OCI-LY7 (cell line): Measurements from ENCODE around the gene BLACAT1. TPM values are rescaled to one million over a fixed set of nuclear protein-coding genes. Genes with fewer than 3 reads are reported as not detected.
"Not testable (repeated sequence)": the region's sequence is repeated elsewhere in the genome, so short reads cannot be mapped to it uniquely, and the experiment has no call there.

ENCODE experiments used
- BruUV-seq: library from RNA; stranded (reverse); fragments of 400-500 nt; replicated peaks from 2 replicates; lab custom pipeline; 2021; lab: Mats Ljungman, UMichigan
- CTCF ChIA-PET: fragments of 300-600 bp; sonication (Branson Sonifier 250); formaldehyde crosslinking; loops from one replicate; lab custom pipeline; 2022; ENCODE audit warnings: antibody characterized with exemption; ENCODE audit not compliant: unreplicated experiment; lab: Charles Lee
- POLR2A ChIA-PET: fragments of 300-600 bp; sonication (Branson Sonifier 250); formaldehyde crosslinking; loops from one replicate; lab custom pipeline; 2022; ENCODE audit warnings: antibody characterized with exemption; lab: Charles Lee
- DNase-seq: peaks from one replicate; pipeline ENCODE4 v3.0.0-alpha.2; 2015; ENCODE audit warnings: low spot score
- H2AFZ ChIP-seq: fragments of 200-600 bp; sonication (generic), shearing (Covaris generic); 2 replicates; pipeline ENCODE4 v1.6.1; 2014; ENCODE audit warnings: mild to moderate bottlenecking, antibody characterized with exemption, low read length, moderate library complexity
- H3K27ac ChIP-seq: fragments of 200-600 bp; sonication (generic); 2 replicates; pipeline ENCODE4 v1.5.1; 2014; ENCODE audit warnings: mixed run types, low read depth, mild to moderate bottlenecking, moderate library complexity, low read length, inconsistent platforms; ENCODE audit not compliant: poor library complexity, severe bottlenecking
- H3K36me3 ChIP-seq: fragments of 200-600 bp; sonication (generic); 2 replicates; pipeline ENCODE4 v1.6.1; 2014; ENCODE audit warnings: mild to moderate bottlenecking, antibody characterized with exemption, low read length, moderate library complexity, mixed read lengths; ENCODE audit not compliant: insufficient read depth
- H3K4me1 ChIP-seq: fragments of 200-600 bp; sonication (generic); 2 replicates; pipeline ENCODE4 v1.5.1; 2014; ENCODE audit warnings: mild to moderate bottlenecking, low read length; ENCODE audit not compliant: insufficient read depth, poor library complexity, severe bottlenecking
- H3K4me2 ChIP-seq: fragments of 200-600 bp; sonication (generic); 2 replicates; pipeline ENCODE4 v1.6.1; 2014; ENCODE audit warnings: mild to moderate bottlenecking, low read length
- H3K4me3 ChIP-seq: fragments of 200-600 bp; sonication (generic); 2 replicates; pipeline ENCODE4 v1.5.1; 2014; ENCODE audit warnings: mild to moderate bottlenecking, low read depth, low read length; ENCODE audit not compliant: poor library complexity, severe bottlenecking
- H3K79me2 ChIP-seq: fragments of 200-600 bp; sonication (generic); 2 replicates; pipeline ENCODE4 v1.6.1; 2016; ENCODE audit warnings: low read depth, mild to moderate bottlenecking, low read length, moderate library complexity, mixed read lengths; ENCODE audit not compliant: insufficient read depth
- H3K9me2 ChIP-seq: fragments of 200-600 bp; sonication (generic); 2 replicates; pipeline ENCODE4 v1.6.1; 2016; ENCODE audit warnings: mild to moderate bottlenecking, low read length, mixed read lengths; ENCODE audit not compliant: insufficient read depth
- H3K9me3 ChIP-seq: fragments of 200-600 bp; sonication (generic); 2 replicates; pipeline ENCODE4 v1.6.1; 2014; ENCODE audit warnings: mild to moderate bottlenecking, mixed run types, low read length, mixed read lengths
- H4K20me1 ChIP-seq: fragments of 200-600 bp; sonication (generic); 2 replicates; pipeline ENCODE4 v1.6.1; 2014; ENCODE audit warnings: mild to moderate bottlenecking, antibody characterized with exemption, low read length, moderate library complexity, mixed read lengths; ENCODE audit not compliant: insufficient read depth
- CTCF ChIP-seq: fragments of 200-600 bp; sonication (generic); conservative IDR thresholded peaks from 2 replicates; pipeline ENCODE4 v1.5.1; 2014; ENCODE audit warnings: mild to moderate bottlenecking, antibody characterized with exemption, low read length, moderate library complexity, mixed read lengths
- EZH2phosphoT487 ChIP-seq: fragments of 200-600 bp; sonication (generic); IDR thresholded peaks from 2 replicates; pipeline ENCODE4 v1.6.1; 2018; ENCODE audit warnings: low read depth, borderline replicate concordance, mild to moderate bottlenecking, mixed run types, antibody characterized with exemption, low read length, moderate library complexity, mixed read lengths
- intact Hi-C: fragments of 100-400 bp; cut with micrococcal nuclease; formaldehyde crosslinking; loops from one replicate; pipeline ENCODE4 v1.10.0; 2022; ENCODE audit not compliant: unreplicated experiment
- total RNA-seq, 2 experiments: library from RNA; depleted of rRNA in 1 of 2; stranded (reverse); fragments of >200 nt in 1 of 2; shearing (Covaris generic) in 1 of 2; gene quantifications; 2 replicates each; pipeline ENCODE4 v1.2.3, GENCODE V29; 2014 to 2022

Gene BLACAT1
- total RNA-seq, 2 experiments from 2014 or later, result 0.19 to 0.29 TPM

- ChIA-PET POLR2A (no interaction called here), CTCF (no interaction called here)
- Histone ChIP-seq H3K4me1 (peaks cover 14% of the 10 kb centered on the region), H3K36me3 (no peaks in the 10 kb centered on the region), H3K27ac (no peak overlapping the region), H3K79me2 (no peaks in the 10 kb centered on the region), H3K4me2 (no peak overlapping the region), H3K9me3 (no peaks in the 10 kb centered on the region), H4K20me1 (no peaks in the 10 kb centered on the region), H3K4me3 (no peak overlapping the region), H2AFZ (no peak overlapping the region), H3K9me2 (no peaks in the 10 kb centered on the region)
- DNase-seq, result no peak
- BruUV-seq, result no TSS peak
- intact Hi-C loops, result no loop called here
- TF ChIP-seq EZH2phosphoT487, result no peak
- TF ChIP-seq CTCF, result no peak
These were observed 25.8 kb upstream of the BLACAT1 start for GRCh38 chr1:205481629-205482151.

GRCh38 chr1:205481218-205481617 is 25.4 kb upstream of the BLACAT1 start:
- no peaks in the 10 kb centered on the region for H3K36me3 ChIP-seq
- no peak for TF ChIP-seq CTCF
- no peak for TF ChIP-seq EZH2phosphoT487
- peak overlapping the region; percentile 46; the same call in 1 of the 2 replicates for H3K4me2 ChIP-seq
- no peaks in the 10 kb centered on the region for H4K20me1 ChIP-seq
- CTCF ChIA-PET, result no interaction called here
- no peaks in the 10 kb centered on the region for H3K79me2 ChIP-seq
- POLR2A ChIA-PET, result no interaction called here
- BruUV-seq, result no TSS peak
- no peak overlapping the region for H3K4me3 ChIP-seq
- peaks cover 2% of the 10 kb centered on the region; the same call in 1 of the 2 replicates for H3K9me3 ChIP-seq
- no peak overlapping the region for H3K27ac ChIP-seq
- H3K4me1 ChIP-seq, result peaks cover 14% of the 10 kb centered on the region
- H3K9me2 ChIP-seq, result no peaks in the 10 kb centered on the region
- no peak overlapping the region for H2AFZ ChIP-seq
- intact Hi-C loops, result no loop called here
- DNase-seq, result no peak

- H3K9me3 ChIP-seq, result peaks cover 10% of the 10 kb centered on the region; the same call in 1 of the 2 replicates
- BruUV-seq, result no TSS peak
- H3K36me3 ChIP-seq, result no peaks in the 10 kb centered on the region
- no peak overlapping the region for H3K27ac ChIP-seq
- intact Hi-C loops, result no loop called here
- no peak overlapping the region for H3K4me3 ChIP-seq
- H4K20me1 ChIP-seq, result no peaks in the 10 kb centered on the region
- POLR2A ChIA-PET, result no interaction called here
- TF ChIP-seq CTCF, result no peak
- TF ChIP-seq EZH2phosphoT487, result no peak
- CTCF ChIA-PET, result no interaction called here
- DNase-seq, result peak; percentile 42
- H3K79me2 ChIP-seq, result no peaks in the 10 kb centered on the region
- H2AFZ ChIP-seq, result no peak overlapping the region
- H3K4me1 ChIP-seq, result peaks cover 14% of the 10 kb centered on the region
- peak overlapping the region; percentile 48 for H3K4me2 ChIP-seq
- no peaks in the 10 kb centered on the region for H3K9me2 ChIP-seq
These were observed 24.6 kb upstream of the BLACAT1 start for GRCh38 chr1:205480349-205480985.

- H2AFZ ChIP-seq, H3K79me2 ChIP-seq, DNase-seq, intact Hi-C loops, H3K36me3 ChIP-seq, H3K4me2 ChIP-seq, H3K4me3 ChIP-seq, H3K27ac ChIP-seq, BruUV-seq, H3K9me2 ChIP-seq, H4K20me1 ChIP-seq: not testable (repeated sequence)
- Histone ChIP-seq H3K4me1 (peaks cover 14% of the 10 kb centered on the region), H3K9me3 (peaks cover 10% of the 10 kb centered on the region; the same call in 1 of the 2 replicates)
- POLR2A ChIA-PET, result interaction anchor here (0.6 kb wide), 1 partner anchor 661 kb away, joined by 4 read pairs; no protein-coding TSS in a partner anchor
- CTCF ChIA-PET, result interaction anchor here (0.6 kb wide), 1 partner anchor 16 kb away, joined by 3 read pairs; no protein-coding TSS in a partner anchor
These were observed 23.1 kb upstream of the BLACAT1 start for GRCh38 chr1:205478985-205479384.
